ENCODE measurements around the gene AGTRAP. TPM values are rescaled to one million over a fixed set of nuclear protein-coding genes. Genes with fewer than 3 reads are reported as not detected.

AGTRAP gene
- total and polyA plus RNA-seq, 5 donors: 17.5 to 25.0 (median 22.3) TPM

- intact Hi-C loops (cut with DNase I): no loop called here
- ATAC-seq: no peak
- H3K4me1 ChIP-seq (ENCODE audit: control insufficient read depth, insufficient read depth, low read length): no peaks in the 10 kb centered on the region
- H3K9me3 ChIP-seq (ENCODE audit: control insufficient read depth, low read length): no peaks in the 10 kb centered on the region
- 83% methylated on average over 3 of the region's 3 CpGs for WGBS
- no peak overlapping the region for H3K4me3 ChIP-seq (ENCODE audit: low read length)
- H3K27me3 ChIP-seq (ENCODE audit: control insufficient read depth, insufficient read depth): no peaks in the 10 kb centered on the region
- no peak overlapping the region for H3K27ac ChIP-seq (ENCODE audit: low read length)
- peak in 1 of 3 donors; percentile 39 for DNase-seq
These were observed 28.2 kb downstream of the AGTRAP start for GRCh38 chr1:11764115-11764514.

- 84% methylated on average over 7 of the region's 7 CpGs for WGBS
- Histone ChIP-seq H3K4me3 (ENCODE audit: low read length) (no peak overlapping the region), H3K27me3 (ENCODE audit: control insufficient read depth, insufficient read depth) (no peaks in the 10 kb centered on the region)
These were observed 28.6 kb downstream of the AGTRAP start for GRCh38 chr1:11764519-11764918.

GRCh38 chr1:11765661-11766428 lies 29.9 kb downstream of the AGTRAP start:
- 91% methylated on average over 19 of the region's 19 CpGs for WGBS
- ATAC-seq (no peak), DNase-seq (peak in 2 of 3 donors; percentile 23 to 49)
- H3K4me3 ChIP-seq (ENCODE audit: low read length): no peak overlapping the region
- H3K27me3 ChIP-seq (ENCODE audit: control insufficient read depth, insufficient read depth): no peaks in the 10 kb centered on the region
- H3K4me1 ChIP-seq (ENCODE audit: control insufficient read depth, insufficient read depth, low read length): no peaks in the 10 kb centered on the region
- H3K9me3 ChIP-seq (ENCODE audit: control insufficient read depth, low read length): no peaks in the 10 kb centered on the region
- H3K27ac ChIP-seq (ENCODE audit: low read length): no peak overlapping the region
- intact Hi-C loops (cut with DNase I): no loop called here

More at GRCh38 chr1:11764519-11764918, 28.6 kb downstream of the AGTRAP start:
- no peaks in the 10 kb centered on the region for H3K4me1 ChIP-seq (ENCODE audit: control insufficient read depth, insufficient read depth, low read length)
- peak in 2 of 3 donors; percentile 9 to 18 for DNase-seq
- no peak overlapping the region for H3K27ac ChIP-seq (ENCODE audit: low read length)
- no peaks in the 10 kb centered on the region for H3K9me3 ChIP-seq (ENCODE audit: control insufficient read depth, low read length)
- no peak for ATAC-seq
- intact Hi-C loops (cut with DNase I): no loop called here

GRCh38 chr1:11766429-11766776 lies 30.5 kb downstream of the AGTRAP start:
- DNase-seq: peak in 1 of 3 donors; percentile 49
- no peak overlapping the region for H3K4me3 ChIP-seq (ENCODE audit: low read length)

GRCh38 chr1:11767922-11768704 lies 32.2 kb downstream of the AGTRAP start:
- ATAC-seq (no peak), DNase-seq (peak in 2 of 3 donors; percentile 36 to 41)
- H3K9me3 ChIP-seq (ENCODE audit: control insufficient read depth, low read length): no peaks in the 10 kb centered on the region
- no peak overlapping the region for H3K27ac ChIP-seq (ENCODE audit: low read length)
- H3K27me3 ChIP-seq (ENCODE audit: control insufficient read depth, insufficient read depth): no peaks in the 10 kb centered on the region
- WGBS: 79% methylated on average over 16 of the region's 16 CpGs
- H3K4me3 ChIP-seq (ENCODE audit: low read length): no peak overlapping the region
- intact Hi-C loops (cut with DNase I): no loop called here
- no peaks in the 10 kb centered on the region for H3K4me1 ChIP-seq (ENCODE audit: control insufficient read depth, insufficient read depth, low read length)

More at GRCh38 chr1:11766429-11766776, 30.5 kb downstream of the AGTRAP start:
- Histone ChIP-seq H3K27me3 (ENCODE audit: control insufficient read depth, insufficient read depth) (no peaks in the 10 kb centered on the region), H3K27ac (ENCODE audit: low read length) (no peak overlapping the region), H3K4me1 (ENCODE audit: control insufficient read depth, insufficient read depth, low read length) (no peaks in the 10 kb centered on the region), H3K9me3 (ENCODE audit: control insufficient read depth, low read length) (no peaks in the 10 kb centered on the region)
- peak in 1 of 2 donors; percentile 4 for ATAC-seq
- intact Hi-C loops (cut with DNase I): no loop called here
- WGBS: 79% methylated on average over 14 of the region's 14 CpGs

GRCh38 chr1:11768821-11769220 lies 32.9 kb downstream of the AGTRAP start:
- ATAC-seq: peak in 1 of 2 donors; percentile 27
- Histone ChIP-seq H3K27ac (ENCODE audit: low read length) (no peak overlapping the region), H3K4me1 (ENCODE audit: control insufficient read depth, insufficient read depth, low read length) (no peaks in the 10 kb centered on the region), H3K9me3 (ENCODE audit: control insufficient read depth, low read length) (no peaks in the 10 kb centered on the region), H3K27me3 (ENCODE audit: control insufficient read depth, insufficient read depth) (no peaks in the 10 kb centered on the region), H3K4me3 (ENCODE audit: low read length) (no peak overlapping the region)
- WGBS: 46% methylated on average over 4 of the region's 4 CpGs
- intact Hi-C loops (cut with DNase I): no loop called here
- peak in 2 of 3 donors; percentile 33 to 36 for DNase-seq

- H3K4me3 ChIP-seq (ENCODE audit: low read length): no peak overlapping the region
- 80% methylated on average over 4 of the region's 4 CpGs for WGBS
- H3K4me1 ChIP-seq (ENCODE audit: control insufficient read depth, insufficient read depth, low read length): no peaks in the 10 kb centered on the region
- ATAC-seq (no peak), DNase-seq (peak in 2 of 3 donors; percentile 10 to 14)
- intact Hi-C loops (cut with DNase I): no loop called here
- no peaks in the 10 kb centered on the region for H3K27me3 ChIP-seq (ENCODE audit: control insufficient read depth, insufficient read depth)
- H3K27ac ChIP-seq (ENCODE audit: low read length): no peak overlapping the region
- H3K9me3 ChIP-seq (ENCODE audit: control insufficient read depth, low read length): no peaks in the 10 kb centered on the region
These were observed 33.3 kb downstream of the AGTRAP start for GRCh38 chr1:11769274-11769673.

- DNase-seq (no peak), ATAC-seq (no peak)
- Histone ChIP-seq H3K27ac (ENCODE audit: low read length) (no peak overlapping the region), H3K27me3 (ENCODE audit: control insufficient read depth, insufficient read depth) (no peaks in the 10 kb centered on the region), H3K9me3 (ENCODE audit: control insufficient read depth, low read length) (no peaks in the 10 kb centered on the region), H3K4me1 (ENCODE audit: control insufficient read depth, insufficient read depth, low read length) (no peaks in the 10 kb centered on the region), H3K4me3 (ENCODE audit: low read length) (no peak overlapping the region)
- intact Hi-C loops (cut with DNase I): no loop called here
These were observed 34.1 kb downstream of the AGTRAP start for GRCh38 chr1:11770011-11770410.

- peak in 2 of 3 donors; percentile 7 to 14 for DNase-seq
- WGBS: 71% methylated on average over 11 of the region's 11 CpGs
- H3K27me3 ChIP-seq (ENCODE audit: control insufficient read depth, insufficient read depth): no peaks in the 10 kb centered on the region
These were observed 35.6 kb downstream of the AGTRAP start for GRCh38 chr1:11771481-11772043.

GRCh38 chr1:11772458-11772857 lies 36.5 kb downstream of the AGTRAP start:
- Histone ChIP-seq H3K4me3 (ENCODE audit: low read length) (no peak overlapping the region), H3K9me3 (ENCODE audit: control insufficient read depth, low read length) (no peaks in the 10 kb centered on the region), H3K4me1 (ENCODE audit: control insufficient read depth, insufficient read depth, low read length) (no peaks in the 10 kb centered on the region), H3K27ac (ENCODE audit: low read length) (no peak overlapping the region), H3K27me3 (ENCODE audit: control insufficient read depth, insufficient read depth) (no peaks in the 10 kb centered on the region)
- DNase-seq (peak in 2 of 3 donors; percentile 39 to 42), ATAC-seq (no peak)
- WGBS: 59% methylated on average over 5 of the region's 5 CpGs
- intact Hi-C loops (cut with DNase I): no loop called here

More at GRCh38 chr1:11771481-11772043, 35.6 kb downstream of the AGTRAP start:
- Histone ChIP-seq H3K27ac (ENCODE audit: low read length) (no peak overlapping the region), H3K4me3 (ENCODE audit: low read length) (no peak overlapping the region), H3K9me3 (ENCODE audit: control insufficient read depth, low read length) (no peaks in the 10 kb centered on the region), H3K4me1 (ENCODE audit: control insufficient read depth, insufficient read depth, low read length) (no peaks in the 10 kb centered on the region)
- ATAC-seq: no peak
- intact Hi-C loops (cut with DNase I): no loop called here

- no peaks in the 10 kb centered on the region for H3K9me3 ChIP-seq (ENCODE audit: control insufficient read depth, low read length)
- ATAC-seq: no peak
- H3K27me3 ChIP-seq (ENCODE audit: control insufficient read depth, insufficient read depth): no peaks in the 10 kb centered on the region
- DNase-seq: peak in 2 of 3 donors; percentile 2 to 7
- H3K27ac ChIP-seq (ENCODE audit: low read length): no peak overlapping the region
- WGBS: 92% methylated on average over 9 of the region's 9 CpGs
- intact Hi-C loops (cut with DNase I): no loop called here
- H3K4me3 ChIP-seq (ENCODE audit: low read length): no peak overlapping the region
- no peaks in the 10 kb centered on the region for H3K4me1 ChIP-seq (ENCODE audit: control insufficient read depth, insufficient read depth, low read length)
These were observed 38.8 kb downstream of the AGTRAP start for GRCh38 chr1:11774753-11775152.
